Sigmoid colon (tissue), 7 donors: ENCODE data around the gene ELFN1. TPM values are rescaled to one million over a fixed set of nuclear protein-coding genes. Genes with fewer than 3 reads are reported as not detected.

Experiments
- DNase-seq: peaks from one replicate; pipeline ENCODE4 v3.0.0-alpha.2; 2019
- H3K27ac ChIP-seq, 4 donors: fragments of 200-600 bp; sonication (generic); one replicate each; pipeline ENCODE4 v1.5.1; 2016 to 2019; ENCODE audit warnings: mild to moderate bottlenecking in 1 of 4
- H3K27me3 ChIP-seq, 3 donors: fragments of 200-600 bp; sonication (generic); one replicate each; pipeline ENCODE4 v1.5.1; 2019; ENCODE audit warnings: mild to moderate bottlenecking in 1 of 3
- H3K36me3 ChIP-seq, 4 donors: fragments of 200-600 bp; sonication (generic); one replicate each; pipeline ENCODE4 v1.5.1; 2016 to 2019
- H3K4me1 ChIP-seq, 4 donors: fragments of 200-600 bp; sonication (generic); one replicate each; pipeline ENCODE4 v1.5.1; 2017 to 2019
- H3K4me3 ChIP-seq, 4 donors: fragments of 200-600 bp; sonication (generic); one replicate each; pipeline ENCODE4 v1.5.1; 2017 to 2019; ENCODE audit warnings: mild to moderate bottlenecking in 2 of 4, moderate library complexity in 1 of 4
- H3K9me3 ChIP-seq, 4 donors: fragments of 200-600 bp in 3 of 4; sonication (generic) in 3 of 4; one replicate each; pipeline versions ENCODE4 v1.5.1 to v1.6.1; 2013 to 2019
- EP300 ChIP-seq, 4 donors: sonication (generic); formaldehyde crosslinking; IDR thresholded peaks; one replicate each; pipeline ENCODE4 v1.6.1; 2017; ENCODE audit warnings: antibody characterized with exemption in 4 of 4
- POLR2A ChIP-seq, 2 donors: fragments of 450-650 bp; IDR thresholded peaks; one replicate each; pipeline ENCODE4 v1.6.1; 2016; ENCODE audit warnings: antibody characterized with exemption in 2 of 2, mild to moderate bottlenecking in 2 of 2, moderate library complexity in 2 of 2
- POLR2AphosphoS5 ChIP-seq, 4 donors: sonication (generic); formaldehyde crosslinking; IDR thresholded peaks; one replicate each; pipeline ENCODE4 v1.6.1; 2017; ENCODE audit warnings: antibody characterized with exemption in 4 of 4
- WGBS, 2 donors: extraction: QIAGEN DNeasy Blood & Tissue Kit; methylation state at CpG; one replicate each; pipeline ENCODE4 v1.1.7; 2013; 5-methylcytosine and 5-hydroxymethylcytosine counted together
- intact Hi-C: fragments of 100-400 bp; cut with DNase I; formaldehyde crosslinking; loops from one replicate; pipeline ENCODE4 v1.15.1; 2023
- polyA plus RNA-seq, 3 donors: library from polyadenylated mRNA; stranded (reverse); fragments of 200-250 nt; gene quantifications; one replicate each; pipeline ENCODE4 v1.2.3, GENCODE V29; 2013
- total RNA-seq, 4 donors: library from RNA; depleted of rRNA; stranded (reverse); fragments of >200 nt; gene quantifications; one replicate each; pipeline ENCODE4 v1.1.0, GENCODE V29; 2016
- TF ChIP-seq, protein P1 (sequence below), 4 experiments: fragments of 450-650 bp in 3 of 4; fragments of 200-600 bp in 1 of 4; IDR thresholded peaks; one replicate each; pipeline ENCODE4 v1.5.1; 2016 to 2019; ENCODE audit warnings: antibody characterized with exemption in 4 of 4, mild to moderate bottlenecking in 3 of 4, moderate library complexity in 2 of 4
- donor health status: healthy with polysubstance abuse.
- donor health status: Bipolar disorder and iron deficiency.
- donor health status: healthy.

Gene ELFN1
- total and polyA plus RNA-seq, 7 donors: 0.33 to 0.83 (median 0.54) TPM; not detected in 2

DNA sequence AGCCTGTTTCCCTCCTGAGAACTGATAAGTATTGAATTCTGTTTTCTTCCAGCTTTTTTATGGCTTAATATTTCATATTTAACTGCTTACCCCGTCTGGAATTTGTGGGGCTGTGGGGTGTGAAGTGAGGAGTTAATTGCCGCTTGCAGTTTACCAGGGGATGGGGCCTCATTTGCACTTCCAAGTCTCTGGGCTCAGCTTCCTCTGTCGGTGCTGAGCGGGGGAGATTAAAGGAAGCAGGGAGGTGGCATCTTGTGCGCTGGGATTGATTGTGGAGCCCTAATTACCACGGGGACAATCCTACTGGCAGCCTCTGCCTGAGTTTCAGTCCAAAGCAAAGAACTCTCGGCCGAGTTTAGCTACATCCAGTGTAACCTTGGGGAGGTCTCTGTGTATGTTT lies 33.4 kb downstream of the ELFN1 start:
- Histone ChIP-seq H3K4me1 (no peaks in the 10 kb centered on the region), H3K36me3 (no peaks in the 10 kb centered on the region), H3K4me3 (no peak overlapping the region), H3K27me3 (peaks cover 0 to 4% (median 0%) of the 10 kb centered on the region in 3 donors), H3K9me3 (peaks cover 0 to 10% (median 2%) of the 10 kb centered on the region in 4 donors), H3K27ac (no peak overlapping the region)
- TF ChIP-seq POLR2AphosphoS5 (IDR thresholded peaks at IDR 0.05): no peak
- TF ChIP-seq, protein P1, sequence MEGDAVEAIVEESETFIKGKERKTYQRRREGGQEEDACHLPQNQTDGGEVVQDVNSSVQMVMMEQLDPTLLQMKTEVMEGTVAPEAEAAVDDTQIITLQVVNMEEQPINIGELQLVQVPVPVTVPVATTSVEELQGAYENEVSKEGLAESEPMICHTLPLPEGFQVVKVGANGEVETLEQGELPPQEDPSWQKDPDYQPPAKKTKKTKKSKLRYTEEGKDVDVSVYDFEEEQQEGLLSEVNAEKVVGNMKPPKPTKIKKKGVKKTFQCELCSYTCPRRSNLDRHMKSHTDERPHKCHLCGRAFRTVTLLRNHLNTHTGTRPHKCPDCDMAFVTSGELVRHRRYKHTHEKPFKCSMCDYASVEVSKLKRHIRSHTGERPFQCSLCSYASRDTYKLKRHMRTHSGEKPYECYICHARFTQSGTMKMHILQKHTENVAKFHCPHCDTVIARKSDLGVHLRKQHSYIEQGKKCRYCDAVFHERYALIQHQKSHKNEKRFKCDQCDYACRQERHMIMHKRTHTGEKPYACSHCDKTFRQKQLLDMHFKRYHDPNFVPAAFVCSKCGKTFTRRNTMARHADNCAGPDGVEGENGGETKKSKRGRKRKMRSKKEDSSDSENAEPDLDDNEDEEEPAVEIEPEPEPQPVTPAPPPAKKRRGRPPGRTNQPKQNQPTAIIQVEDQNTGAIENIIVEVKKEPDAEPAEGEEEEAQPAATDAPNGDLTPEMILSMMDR (IDR thresholded peaks at IDR 0.05): no peak
- no peak for TF ChIP-seq EP300 (IDR thresholded peaks at IDR 0.05)
- no peak for DNase-seq
- WGBS, 2 donors: 36 to 50% methylated on average over 8 of the region's 8 CpGs
- intact Hi-C loops: no loop called here

DNA sequence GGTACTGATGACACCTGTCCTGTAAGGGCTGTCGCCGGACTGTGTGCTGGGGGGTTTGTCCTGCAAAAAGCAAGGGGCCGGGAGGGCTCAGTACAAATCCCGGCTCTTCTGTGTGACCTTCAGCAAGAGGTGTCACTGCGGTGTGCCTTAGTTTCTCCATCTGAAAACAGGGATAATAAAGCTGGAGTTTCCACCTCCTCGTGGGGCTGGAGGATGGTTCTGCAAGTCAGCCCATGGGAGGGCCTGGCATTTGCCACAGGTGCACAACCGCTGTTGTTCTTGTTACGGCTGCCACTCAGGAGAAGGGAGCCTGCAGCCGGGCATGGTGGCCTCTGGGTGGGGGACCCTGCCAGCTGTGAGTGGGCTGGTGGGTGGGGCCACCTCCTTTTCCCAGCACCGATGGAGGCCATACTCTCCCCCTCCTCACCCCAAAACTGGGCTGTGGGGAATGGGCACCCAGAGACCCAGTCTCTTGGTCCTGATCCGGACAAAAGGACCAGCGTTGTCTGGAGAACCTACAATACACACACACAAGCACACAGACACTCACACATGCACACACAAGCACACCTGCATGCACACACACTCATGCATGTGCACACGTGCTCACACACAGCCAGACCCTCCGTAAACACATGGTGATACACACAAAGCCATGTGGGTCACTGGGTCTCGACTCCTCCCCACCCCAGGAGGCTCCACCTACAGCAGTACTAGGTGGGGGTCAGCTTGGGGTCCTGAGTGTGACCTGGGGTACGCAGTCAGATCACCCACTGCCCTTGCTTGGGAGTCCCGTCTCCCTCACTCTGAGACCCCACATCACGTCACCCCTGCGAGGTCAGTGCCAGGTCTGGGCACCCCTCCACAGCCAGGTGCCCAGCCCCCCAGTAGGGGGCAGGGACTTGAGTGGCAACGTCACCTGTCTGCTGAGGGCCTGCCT lies 34.1 kb downstream of the ELFN1 start:
- no peak for DNase-seq
- 79 to 85% methylated on average over 20 of the region's 20 CpGs for WGBS, 2 donors
- no peaks in the 10 kb centered on the region for H3K4me1 ChIP-seq
- H3K27me3 ChIP-seq: peaks cover 0 to 4% (median 0%) of the 10 kb centered on the region in 3 donors
- no peak for TF ChIP-seq POLR2A (IDR thresholded peaks at IDR 0.05)
- TF ChIP-seq, protein P1 (IDR thresholded peaks at IDR 0.05): no peak
- no peak for TF ChIP-seq EP300 (IDR thresholded peaks at IDR 0.05)
- TF ChIP-seq POLR2AphosphoS5 (IDR thresholded peaks at IDR 0.05): no peak
- intact Hi-C loops: no loop called here
- H3K36me3 ChIP-seq: no peaks in the 10 kb centered on the region
- H3K27ac ChIP-seq: no peak overlapping the region
- no peak overlapping the region for H3K4me3 ChIP-seq
- H3K9me3 ChIP-seq: peaks cover 0 to 10% (median 3%) of the 10 kb centered on the region in 4 donors

DNA sequence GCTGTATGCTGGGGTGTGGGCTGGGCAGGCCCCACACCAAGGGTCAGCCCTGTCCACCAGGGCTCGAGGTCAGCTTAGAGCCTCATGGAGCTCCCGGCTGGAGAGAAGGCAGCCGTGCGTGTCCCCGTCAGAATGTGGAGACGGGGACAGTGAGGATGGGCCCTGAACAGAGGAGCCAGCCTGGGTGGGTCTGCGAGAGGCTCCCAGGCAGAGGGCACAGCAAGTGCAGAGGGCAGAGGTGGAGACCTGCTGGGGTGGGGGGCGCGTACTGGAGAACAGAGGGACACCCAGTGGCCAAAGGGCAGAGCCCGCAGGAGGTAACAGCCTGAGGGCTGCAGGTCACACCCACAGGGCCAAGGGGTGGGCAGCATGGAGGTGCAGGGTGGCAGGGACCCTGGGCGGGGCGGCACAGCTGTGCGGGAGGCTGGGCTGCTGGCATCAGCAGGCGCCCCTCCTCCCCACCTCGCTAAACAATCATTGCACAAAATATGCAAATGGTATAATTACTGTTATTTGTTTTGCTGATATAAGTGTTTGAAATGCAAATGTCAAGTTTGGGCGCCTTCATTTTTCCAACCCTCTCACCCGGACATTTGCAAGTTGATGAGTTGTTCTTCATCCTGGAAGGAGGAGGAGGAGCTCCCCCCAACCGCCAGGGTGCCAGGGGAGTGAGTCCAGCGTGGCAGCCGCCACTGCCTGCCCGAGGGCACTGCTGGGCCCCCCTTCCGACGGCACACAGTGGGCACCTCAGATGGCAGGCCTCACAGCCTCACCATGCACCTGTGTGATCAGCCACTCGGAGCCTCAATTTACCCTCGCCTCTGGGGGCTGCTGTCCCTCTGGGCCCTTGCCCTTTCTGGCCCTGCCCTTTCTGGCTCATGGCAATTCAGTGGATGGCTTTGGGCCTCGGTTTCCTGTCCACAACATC lies 35.0 kb downstream of the ELFN1 start:
- Histone ChIP-seq H3K36me3 (no peaks in the 10 kb centered on the region), H3K27me3 (peaks cover 0 to 4% (median 0%) of the 10 kb centered on the region in 3 donors), H3K9me3 (peaks cover 0 to 10% (median 6%) of the 10 kb centered on the region in 4 donors), H3K4me3 (no peak overlapping the region), H3K27ac (no peak overlapping the region), H3K4me1 (no peaks in the 10 kb centered on the region)
- WGBS, 2 donors: 46 to 82% methylated on average over 26 of the region's 26 CpGs
- intact Hi-C loops: no loop called here
- peak; percentile 46 for DNase-seq
- TF ChIP-seq POLR2AphosphoS5 (IDR thresholded peaks at IDR 0.05) (no peak), POLR2A (IDR thresholded peaks at IDR 0.05) (no peak), EP300 (IDR thresholded peaks at IDR 0.05) (no peak)
- TF ChIP-seq, protein P1 (IDR thresholded peaks at IDR 0.05): no peak

DNA sequence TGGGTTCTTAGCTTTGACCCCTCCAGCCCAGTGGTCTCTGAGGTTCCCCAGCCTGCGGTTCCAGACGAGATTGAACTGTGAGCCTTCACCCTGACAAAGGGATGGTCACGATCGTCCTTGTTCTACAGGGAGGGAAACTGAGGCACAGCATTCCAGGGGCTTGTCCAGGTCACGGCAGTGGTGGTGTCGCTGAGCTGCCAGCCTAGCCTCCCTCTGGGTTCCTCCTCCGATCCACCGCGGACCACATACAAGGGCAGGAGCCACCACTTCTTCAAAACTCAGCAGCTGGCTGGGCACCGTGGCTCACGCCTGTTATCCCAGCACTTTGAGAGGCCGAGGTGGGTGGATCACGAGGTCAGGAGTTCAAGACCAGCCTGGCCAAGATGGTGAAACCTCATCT lies 35.8 kb downstream of the ELFN1 start:
- Histone ChIP-seq H3K36me3 (no peaks in the 10 kb centered on the region), H3K4me1 (no peaks in the 10 kb centered on the region), H3K4me3 (no peak overlapping the region), H3K9me3 (peaks cover 0 to 10% (median 6%) of the 10 kb centered on the region in 4 donors), H3K27me3 (peaks cover 0 to 4% (median 0%) of the 10 kb centered on the region in 3 donors), H3K27ac (no peak overlapping the region)
- 78 to 91% methylated on average over 13 of the region's 13 CpGs for WGBS, 2 donors
- DNase-seq: no peak
- intact Hi-C loops: no loop called here
- TF ChIP-seq, protein P1 (IDR thresholded peaks at IDR 0.05): no peak
- TF ChIP-seq POLR2A (IDR thresholded peaks at IDR 0.05): no peak
- TF ChIP-seq POLR2AphosphoS5 (IDR thresholded peaks at IDR 0.05): no peak
- TF ChIP-seq EP300 (IDR thresholded peaks at IDR 0.05): no peak
